ENCODE data around the gene CASQ2.
"Not testable (repeated sequence)": the region's sequence is repeated elsewhere in the genome, so short reads cannot be mapped to it uniquely, and the experiment has no call there.

Gene CASQ2

GRCh38 chr1:115779075-115779474, 10.6 kb upstream of the CASQ2 start:
- DNase-seq, result not testable (repeated sequence)

- no peak for DNase-seq
Observed at GRCh38 chr1:115771847-115772457, 3.4 kb upstream of the CASQ2 start.

GRCh38 chr1:115771094-115771846, 2.8 kb upstream of the CASQ2 start:
- DNase-seq, result no peak

GRCh38 chr1:115767403-115767802, 1.1 kb downstream of the CASQ2 start:
- no peak for DNase-seq

GRCh38 chr1:115765091-115765490, 3.4 kb downstream of the CASQ2 start:
- no peak for DNase-seq

- DNase-seq, result no peak
Observed at GRCh38 chr1:115764541-115764940, 4.0 kb downstream of the CASQ2 start.

- DNase-seq, result no peak
Observed at GRCh38 chr1:115762779-115763178, 5.7 kb downstream of the CASQ2 start.

- no peak for DNase-seq
Observed at GRCh38 chr1:115761601-115762302, 6.8 kb downstream of the CASQ2 start.

- DNase-seq, result no peak
Observed at GRCh38 chr1:115757856-115758255, 10.7 kb downstream of the CASQ2 start.

- DNase-seq, result no peak
Observed at GRCh38 chr1:115757326-115757725, 11.2 kb downstream of the CASQ2 start.

- DNase-seq, result no peak
Observed at GRCh38 chr1:115755456-115756370, 12.8 kb downstream of the CASQ2 start.

- DNase-seq, result no peak
Observed at GRCh38 chr1:115753830-115754229, 14.7 kb downstream of the CASQ2 start.

- no peak for DNase-seq
Observed at GRCh38 chr1:115753361-115753760, 15.2 kb downstream of the CASQ2 start.

GRCh38 chr1:115748401-115749150, 19.9 kb downstream of the CASQ2 start:
- no peak for DNase-seq

GRCh38 chr1:115746021-115746690, 22.4 kb downstream of the CASQ2 start:
- no peak for DNase-seq

GRCh38 chr1:115744646-115745275, 23.8 kb downstream of the CASQ2 start:
- DNase-seq, result no peak

GRCh38 chr1:115740811-115741210, 27.7 kb downstream of the CASQ2 start:
- DNase-seq, result no peak

GRCh38 chr1:115732316-115732715, 36.2 kb downstream of the CASQ2 start:
- DNase-seq, result no peak

- no peak for DNase-seq
Observed at GRCh38 chr1:115729756-115730155, 38.8 kb downstream of the CASQ2 start.

GRCh38 chr1:115728341-115728740, 40.2 kb downstream of the CASQ2 start:
- no peak for DNase-seq

GRCh38 chr1:115727706-115728249, 40.7 kb downstream of the CASQ2 start:
- DNase-seq, result no peak

All from effector CD8-positive, alpha-beta T cell (primary cell).